Psoas muscle (tissue), 8 donors: ENCODE measurements around the gene CAMKMT. TPM values are rescaled to one million over a fixed set of nuclear protein-coding genes. Genes with fewer than 3 reads are reported as not detected.

Experiments used
- ATAC-seq, 4 donors: fragments of 200-7000 bp; cut with Tn5 transposase; one replicate each; pipeline ENCODE4 v1.9.1; 2020; ENCODE audit warnings: moderate library complexity in 3 of 4, mild to moderate bottlenecking in 2 of 4
- DNase-seq, 2 donors: peaks; one replicate each; pipeline ENCODE4 v3.0.0-alpha.2; 2020
- H3K27ac ChIP-seq: fragments of 200-600 bp; one replicate; pipeline ENCODE4 v1.8.0; 2022
- H3K27me3 ChIP-seq, 3 donors: fragments of 200-600 bp in 1 of 3; one replicate each; pipeline versions ENCODE4 v1.6.1 to v1.8.0; 2013 to 2022; ENCODE audit warnings: low read length in 2 of 3, mild to moderate bottlenecking in 2 of 3, moderate library complexity in 1 of 3; ENCODE audit not compliant: insufficient read depth in 3 of 3
- H3K36me3 ChIP-seq, 2 donors: fragments of 200-600 bp in 1 of 2; one replicate each; pipeline versions ENCODE4 v1.6.1 to v1.8.0; 2013 to 2022; ENCODE audit warnings: low read depth in 1 of 2, mild to moderate bottlenecking in 1 of 2, moderate library complexity in 1 of 2; ENCODE audit not compliant: insufficient read depth in 1 of 2
- H3K4me1 ChIP-seq: fragments of 200-600 bp; one replicate; pipeline ENCODE4 v1.8.0; 2022
- H3K4me3 ChIP-seq: fragments of 200-600 bp; one replicate; pipeline ENCODE4 v1.8.0; 2022; ENCODE audit warnings: mild to moderate bottlenecking
- H3K9me3 ChIP-seq: fragments of 200-600 bp; one replicate; pipeline ENCODE4 v1.8.0; 2022
- CTCF ChIP-seq: fragments of 200-600 bp; IDR thresholded peaks from one replicate; pipeline ENCODE4 v1.8.0; 2022; ENCODE audit warnings: antibody characterized with exemption
- WGBS, 3 donors: extraction: QIAGEN DNeasy Blood & Tissue Kit; methylation state at CpG; one replicate each; pipeline versions ENCODE4 v1.1.6 to v1.1.7; 2013; 5-methylcytosine and 5-hydroxymethylcytosine counted together
- intact Hi-C, 2 donors: fragments of 100-400 bp; cut with DNase I; formaldehyde crosslinking; loops; one replicate each; pipeline versions ENCODE4 v1.11.0 to v1.14.2; 2022
- polyA plus RNA-seq, 3 donors: library from polyadenylated mRNA; stranded (reverse); fragments of 200-250 nt; gene quantifications; one replicate each; pipeline ENCODE4 v1.2.3, GENCODE V29; 2013
- total RNA-seq, 4 donors: library from RNA; stranded (reverse); fragmentation: NEBNext Ultra II Directional in 2 of 4; extraction: Animal tissue kit (Norgen Biotek cat#: 25700) in 2 of 4; gene quantifications; one replicate each; pipeline versions ENCODE4 v1.2.1 to v1.2.4, GENCODE V29; 2021 to 2023
- donor health status: healthy with polysubstance abuse.
- donor health status: DM: no; HTN: no; CAD: no; lungs with moderate emphysema.
- donor health status: Bipolar disorder and iron deficiency.
- donor health status: healthy.
- donor health status: DM: yes; HTN: yes; CAD: no.
- donor health status: DM: no; HTN: no; CAD: no.
- donor health status: DM: no; HTN: no; CAD: no.
- donor health status: DM: yes; HTN: yes; CAD: no.

CAMKMT gene
- total and polyA plus RNA-seq, 7 donors, result 2.8 to 7.3 (median 4.5) TPM

GRCh38 chr2:44799105-44799504, 437.4 kb downstream of the CAMKMT start:
- H3K27ac ChIP-seq, result no peak overlapping the region
- H3K9me3 ChIP-seq, result no peaks in the 10 kb centered on the region
- no peak overlapping the region for H3K4me3 ChIP-seq
- ATAC-seq, result no peak
- intact Hi-C loops, result no loop called here
- H3K36me3 ChIP-seq, result no peaks in the 10 kb centered on the region
- H3K27me3 ChIP-seq, result peaks cover 0 to 65% (median 27%) of the 10 kb centered on the region in 3 donors
- 82 to 86% (median 86%) methylated on average over 3 of the region's 3 CpGs for WGBS, 3 donors
- DNase-seq, result no peak
- peaks cover 4% of the 10 kb centered on the region for H3K4me1 ChIP-seq
- no peak for TF ChIP-seq CTCF

GRCh38 chr2:44799754-44800153, 438.0 kb downstream of the CAMKMT start:
- H3K36me3 ChIP-seq, result no peaks in the 10 kb centered on the region
- no peak for ATAC-seq
- intact Hi-C loops, result no loop called here
- WGBS, 3 donors, result 80 to 90% (median 81%) methylated on average over 2 of the region's 2 CpGs
- no peaks in the 10 kb centered on the region for H3K9me3 ChIP-seq
- no peak overlapping the region for H3K4me3 ChIP-seq
- no peak for DNase-seq
- peaks cover 4% of the 10 kb centered on the region for H3K4me1 ChIP-seq
- H3K27me3 ChIP-seq, result peaks cover 0 to 71% (median 27%) of the 10 kb centered on the region in 3 donors
- no peak for TF ChIP-seq CTCF
- H3K27ac ChIP-seq, result no peak overlapping the region

- ATAC-seq, result no peak
- H3K4me3 ChIP-seq, result peak overlapping the region; percentile 44
- no peak for TF ChIP-seq CTCF
- H3K27ac ChIP-seq, result no peak overlapping the region
- no peaks in the 10 kb centered on the region for H3K9me3 ChIP-seq
- intact Hi-C loops, result no loop called here
- 40 to 45% (median 43%) methylated on average over 23 of the region's 23 CpGs for WGBS, 3 donors
- H3K27me3 ChIP-seq, result peaks cover 2 to 83% (median 33%) of the 10 kb centered on the region in 3 donors
- DNase-seq, result no peak
- H3K36me3 ChIP-seq, result no peaks in the 10 kb centered on the region
- H3K4me1 ChIP-seq, result peaks cover 4% of the 10 kb centered on the region
These were observed 439.6 kb downstream of the CAMKMT start for GRCh38 chr2:44801289-44801840.

GRCh38 chr2:44801841-44802776, 440.4 kb downstream of the CAMKMT start:
- H3K9me3 ChIP-seq, result no peaks in the 10 kb centered on the region
- ATAC-seq (no peak), DNase-seq (no peak)
- peak overlapping the region; percentile 44 for H3K4me3 ChIP-seq
- peaks cover 4% of the 10 kb centered on the region for H3K4me1 ChIP-seq
- no peak overlapping the region for H3K27ac ChIP-seq
- no peak for TF ChIP-seq CTCF
- peaks cover 4 to 87% (median 31%) of the 10 kb centered on the region in 3 donors for H3K27me3 ChIP-seq
- H3K36me3 ChIP-seq, result no peaks in the 10 kb centered on the region
- intact Hi-C loops, result no loop called here
- 7 to 8% (median 8%) methylated on average over 50 to 67 of the region's 67 CpGs for WGBS, 3 donors
